ENCODE data around the gene HIVEP1.

DNA sequence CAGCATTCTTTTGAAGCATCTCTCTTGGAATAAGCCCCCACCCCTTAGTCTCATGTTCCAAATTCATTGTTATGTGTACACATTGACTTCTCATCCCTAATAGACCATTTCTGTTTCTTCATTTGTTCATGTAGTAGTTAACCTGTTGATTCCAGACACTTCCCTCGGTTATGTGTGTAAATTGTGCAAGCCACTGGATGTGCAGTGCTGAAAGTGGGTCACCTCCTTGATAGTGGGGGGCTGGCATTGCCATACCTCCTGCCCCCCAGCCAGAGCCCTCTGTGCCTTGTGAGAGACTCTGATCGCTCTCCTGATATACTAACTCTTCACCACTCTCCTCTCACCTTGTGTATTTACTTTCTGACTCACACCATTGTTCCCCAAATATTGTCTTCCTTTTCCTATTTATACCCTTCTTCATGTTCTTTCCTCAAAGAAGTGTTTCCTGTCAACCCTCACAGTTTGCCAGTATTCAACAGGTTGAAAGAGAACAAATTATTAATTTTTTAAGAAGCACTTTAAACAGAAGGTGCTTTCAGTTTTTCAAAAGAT lies 59.0 kb downstream of the HIVEP1 start:
- TF ChIP-seq, protein P1, sequence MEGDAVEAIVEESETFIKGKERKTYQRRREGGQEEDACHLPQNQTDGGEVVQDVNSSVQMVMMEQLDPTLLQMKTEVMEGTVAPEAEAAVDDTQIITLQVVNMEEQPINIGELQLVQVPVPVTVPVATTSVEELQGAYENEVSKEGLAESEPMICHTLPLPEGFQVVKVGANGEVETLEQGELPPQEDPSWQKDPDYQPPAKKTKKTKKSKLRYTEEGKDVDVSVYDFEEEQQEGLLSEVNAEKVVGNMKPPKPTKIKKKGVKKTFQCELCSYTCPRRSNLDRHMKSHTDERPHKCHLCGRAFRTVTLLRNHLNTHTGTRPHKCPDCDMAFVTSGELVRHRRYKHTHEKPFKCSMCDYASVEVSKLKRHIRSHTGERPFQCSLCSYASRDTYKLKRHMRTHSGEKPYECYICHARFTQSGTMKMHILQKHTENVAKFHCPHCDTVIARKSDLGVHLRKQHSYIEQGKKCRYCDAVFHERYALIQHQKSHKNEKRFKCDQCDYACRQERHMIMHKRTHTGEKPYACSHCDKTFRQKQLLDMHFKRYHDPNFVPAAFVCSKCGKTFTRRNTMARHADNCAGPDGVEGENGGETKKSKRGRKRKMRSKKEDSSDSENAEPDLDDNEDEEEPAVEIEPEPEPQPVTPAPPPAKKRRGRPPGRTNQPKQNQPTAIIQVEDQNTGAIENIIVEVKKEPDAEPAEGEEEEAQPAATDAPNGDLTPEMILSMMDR (IDR thresholded peaks at IDR 0.05; ENCODE audit: control extremely low read depth in 1 of 3, insufficient read depth in 1 of 3, low read depth in 1 of 3, low read length in 3 of 3): no peak
- no peak for TF ChIP-seq EZH2 (IDR thresholded peaks at IDR 0.05; ENCODE audit: low read depth, low read length, severe bottlenecking)
- no peak for TF ChIP-seq EP300 (IDR thresholded peaks at IDR 0.05; ENCODE audit: borderline replicate concordance in 1 of 2, low read depth in 2 of 2, low read length in 2 of 2)
- TF ChIP-seq POLR2A (IDR thresholded peaks at IDR 0.05; ENCODE audit: control extremely low read depth in 1 of 2, low read depth in 2 of 2, low read length in 2 of 2): no peak
